ENCODE results near the gene FER. TPM values are rescaled to one million over a fixed set of nuclear protein-coding genes. Genes with fewer than 3 reads are reported as not detected.
A peak's percentile ranks its signal among the peaks of the same experiment; 100 is the strongest.

The FER gene
- total and polyA plus RNA-seq, 2 of the 13 experiments (the other 11 are each of a cell fraction or from before 2014, with no cell fraction given), result 7.9 to 29.0 TPM

- TF ChIP-seq HNF1B (CRISPR knock-in tag; IDR thresholded peaks at IDR 0.05) (peak; percentile 88), ZNF792 (CRISPR knock-in tag; IDR thresholded peaks at IDR 0.05) (peak; percentile 81; the same call in 1 of the 2 replicates), ISL2 (CRISPR knock-in tag; IDR thresholded peaks at IDR 0.05) (peak; percentile 23; the same call in 1 of the 2 replicates), ZNF660 (CRISPR knock-in tag; IDR thresholded peaks at IDR 0.05; ENCODE audit: borderline replicate concordance, low read depth) (no peak), NR2F1 (CRISPR knock-in tag; IDR thresholded peaks at IDR 0.05) (no peak), CBFB (CRISPR knock-in tag; IDR thresholded peaks at IDR 0.05) (peak; percentile 53; the same call in 1 of the 2 replicates), ZSCAN25 (CRISPR knock-in tag; IDR thresholded peaks at IDR 0.05) (peak; percentile 70), ZNF430 (CRISPR knock-in tag; IDR thresholded peaks at IDR 0.05) (peak; percentile 97), HCFC1 (IDR thresholded peaks at IDR 0.05; ENCODE audit: low read depth, low read length) (no peak; the same call in 1 of the 2 replicates), ZMYM3 (CRISPR knock-in tag; IDR thresholded peaks at IDR 0.05) (peak; percentile 42; the same call in 1 of the 2 replicates), RNF2 (conservative IDR thresholded peaks at IDR 0.05; ENCODE audit: low read depth) (peak; percentile 72; the same call in 1 of the 2 replicates), HNRNPL (IDR thresholded peaks at IDR 0.05; ENCODE audit: low read depth, low read length) (0 out of 2 replicates have a peak, but pooled peaks have one; percentile 33), CSRNP1 (CRISPR knock-in tag; IDR thresholded peaks at IDR 0.05) (peak; percentile 55; the same call in 1 of the 2 replicates), ZNF83 (CRISPR knock-in tag; IDR thresholded peaks at IDR 0.05; ENCODE audit: borderline replicate concordance) (0 out of 2 replicates have a peak, but pooled peaks have one; percentile 52), KAT7 (CRISPR knock-in tag; IDR thresholded peaks at IDR 0.05; ENCODE audit: borderline replicate concordance) (peak; percentile 76; the same call in 1 of the 2 replicates), ZNF670 (CRISPR knock-in tag; IDR thresholded peaks at IDR 0.05; ENCODE audit: borderline replicate concordance) (0 out of 2 replicates have a peak, but pooled peaks have one; percentile 73), RORA (CRISPR knock-in tag; IDR thresholded peaks at IDR 0.05) (no peak), ZSCAN30 (CRISPR knock-in tag; IDR thresholded peaks at IDR 0.05) (no peak), FOXO4 (CRISPR knock-in tag; conservative IDR thresholded peaks at IDR 0.05) (no peak), SP1 (IDR thresholded peaks at IDR 0.05) (no peak), SP1 (CRISPR knock-in tag; IDR thresholded peaks at IDR 0.05) (peak; percentile 32; the same call in 1 of the 2 replicates), STAT5B (CRISPR knock-in tag; IDR thresholded peaks at IDR 0.05) (0 out of 2 replicates have a peak, but pooled peaks have one; percentile 44), HNRNPK (IDR thresholded peaks at IDR 0.05; ENCODE audit: low read depth, low read length, poor library complexity, severe bottlenecking) (peak; percentile 83), THAP7 (CRISPR knock-in tag; IDR thresholded peaks at IDR 0.05) (0 out of 2 replicates have a peak, but pooled peaks have one; percentile 85), SIX1 (CRISPR knock-in tag; IDR thresholded peaks at IDR 0.05; ENCODE audit: borderline replicate concordance) (no peak)
These were observed 867 bp downstream of the FER start (continued) for GRCh38 chr5:108748401-108749127.

Measured in HepG2 (cell line).